GM12874 (cell line): ENCODE measurements around the gene RASSF5.

Experiments used
- CTCF ChIP-seq: IDR thresholded peaks from 2 replicates; pipeline ENCODE4 v1.5.1; 2011; ENCODE audit warnings: low read depth, mild to moderate bottlenecking, control low read depth, low read length, moderate library complexity; ENCODE audit not compliant: insufficient read depth

The RASSF5 gene

DNA sequence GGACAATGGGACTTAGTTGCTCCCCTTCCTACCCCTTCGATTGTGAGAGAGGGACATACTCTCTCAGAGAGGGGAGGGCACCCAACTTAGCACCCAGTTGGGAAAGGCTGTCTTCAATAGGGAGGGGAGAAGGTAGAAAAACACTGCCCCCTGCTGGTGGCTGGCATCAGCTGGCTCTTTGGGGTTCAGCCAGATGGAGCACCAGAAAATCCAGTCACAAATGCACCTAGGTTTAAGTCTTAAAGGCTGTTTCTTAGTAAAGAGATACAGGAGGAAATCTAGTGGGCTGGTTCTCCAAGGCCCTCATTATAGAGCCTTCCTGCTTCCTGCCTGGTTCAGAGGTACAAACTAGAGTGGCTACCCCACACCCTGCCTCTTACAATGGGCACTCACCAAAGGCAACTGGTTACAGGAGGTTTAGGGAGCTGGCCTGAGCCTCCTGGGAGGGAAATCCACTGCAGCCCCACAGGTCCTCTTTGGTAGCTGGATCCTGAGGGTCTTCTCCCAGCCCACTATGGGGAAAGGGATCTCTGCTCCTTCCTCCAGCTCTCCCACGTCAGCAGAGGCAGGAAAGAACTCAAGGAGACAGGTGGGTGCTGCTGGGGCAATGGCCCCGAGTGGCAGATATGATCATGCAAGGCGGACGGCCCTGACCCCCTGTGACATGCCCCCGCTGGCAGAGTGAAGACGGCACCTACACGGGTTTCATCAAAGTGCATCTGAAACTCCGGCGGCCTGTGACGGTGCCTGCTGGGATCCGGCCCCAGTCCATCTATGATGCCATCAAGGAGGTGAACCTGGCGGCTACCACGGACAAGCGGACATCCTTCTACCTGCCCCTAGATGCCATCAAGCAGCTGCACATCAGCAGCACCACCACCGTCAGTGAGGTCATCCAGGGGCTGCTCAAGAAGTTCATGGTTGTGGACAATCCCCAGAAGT, 76.6 kb downstream of the RASSF5 start:
- peak; percentile 79 for TF ChIP-seq CTCF

DNA sequence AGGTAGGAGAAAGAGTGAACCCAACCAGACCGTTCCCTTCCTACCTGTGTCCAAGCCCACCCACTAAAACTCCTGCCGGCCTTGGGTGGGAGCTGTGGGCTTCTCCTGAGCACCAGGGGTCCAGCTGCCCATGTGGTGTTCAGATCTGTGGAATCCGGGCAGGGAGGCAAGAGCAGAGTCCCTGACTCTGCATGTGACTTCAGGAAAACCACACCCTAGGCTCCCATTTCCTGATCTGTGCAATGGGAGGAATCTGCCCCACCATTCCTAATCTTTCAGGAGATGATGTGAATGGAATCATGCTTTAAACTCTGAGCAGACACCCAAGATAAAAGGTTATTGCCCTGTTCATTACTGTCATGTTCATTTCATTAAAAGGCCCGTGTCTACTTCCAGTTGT, 77.4 kb downstream of the RASSF5 start:
- no peak for TF ChIP-seq CTCF

DNA sequence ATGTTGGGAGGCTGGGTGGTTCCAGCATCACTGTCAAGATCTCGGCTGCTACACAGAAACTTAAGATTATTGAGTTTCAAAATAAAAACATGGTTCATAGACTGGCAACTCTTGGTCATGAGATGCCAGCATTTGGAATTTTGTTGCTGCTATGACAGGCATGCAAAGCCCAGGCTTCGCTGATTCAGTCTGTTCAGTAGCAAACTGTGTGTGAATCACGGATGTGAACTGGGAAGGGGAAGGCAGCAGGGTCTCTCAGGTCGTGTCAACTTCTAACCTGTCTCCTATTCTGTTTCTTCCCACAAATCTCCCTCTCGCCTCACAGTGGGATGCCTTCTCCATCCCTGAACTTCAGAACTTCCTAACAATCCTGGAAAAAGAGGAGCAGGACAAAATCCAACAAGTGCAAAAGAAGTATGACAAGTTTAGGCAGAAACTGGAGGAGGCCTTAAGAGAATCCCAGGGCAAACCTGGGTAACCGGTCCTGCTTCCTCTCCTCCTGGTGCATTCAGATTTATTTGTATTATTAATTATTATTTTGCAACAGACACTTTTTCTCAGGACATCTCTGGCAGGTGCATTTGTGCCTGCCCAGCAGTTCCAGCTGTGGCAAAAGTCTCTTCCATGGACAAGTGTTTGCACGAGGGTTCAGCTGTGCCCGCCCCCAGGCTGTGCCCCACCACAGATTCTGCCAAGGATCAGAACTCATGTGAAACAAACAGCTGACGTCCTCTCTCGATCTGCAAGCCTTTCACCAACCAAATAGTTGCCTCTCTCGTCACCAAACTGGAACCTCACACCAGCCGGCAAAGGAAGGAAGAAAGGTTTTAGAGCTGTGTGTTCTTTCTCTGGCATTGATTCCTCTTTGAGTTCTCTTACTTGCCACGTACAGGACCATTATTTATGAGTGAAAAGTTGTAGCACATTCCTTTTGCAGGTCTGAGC, 79.4 kb downstream of the RASSF5 start:
- TF ChIP-seq CTCF: no peak

- TF ChIP-seq CTCF: no peak
Measured at GRCh38 chr1:206587904-206588303, 80.6 kb downstream of the RASSF5 start.

- TF ChIP-seq CTCF: no peak
Measured at GRCh38 chr1:206588492-206588891, 81.2 kb downstream of the RASSF5 start.

DNA sequence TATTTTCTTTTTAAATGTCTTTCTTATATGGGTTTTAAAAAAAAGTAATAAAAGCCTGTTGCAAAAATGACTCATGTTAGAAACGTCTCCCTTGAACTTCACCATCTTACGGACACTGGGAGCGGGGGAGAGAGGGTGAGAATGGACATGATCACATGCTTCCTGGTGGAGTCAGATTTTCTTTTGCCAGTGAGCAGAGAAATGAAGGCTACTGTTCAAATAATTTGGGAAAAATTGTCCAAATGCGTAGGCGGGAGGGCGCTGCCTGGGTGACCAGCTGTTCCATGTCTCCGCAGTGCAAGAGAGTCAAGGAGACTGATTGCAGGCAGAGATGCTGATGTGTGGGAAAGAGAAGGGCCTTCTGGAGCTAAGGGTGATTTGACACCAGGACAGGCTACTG, 81.9 kb downstream of the RASSF5 start:
- TF ChIP-seq CTCF: no peak
